Stromal cell of bone marrow (primary cell): ENCODE data around the gene DVL1.

Experiments
- DNase-seq: peaks from one replicate; pipeline ENCODE4 v3.0.0-alpha.2; 2012; ENCODE audit warnings: low read depth

The DVL1 gene

DNA sequence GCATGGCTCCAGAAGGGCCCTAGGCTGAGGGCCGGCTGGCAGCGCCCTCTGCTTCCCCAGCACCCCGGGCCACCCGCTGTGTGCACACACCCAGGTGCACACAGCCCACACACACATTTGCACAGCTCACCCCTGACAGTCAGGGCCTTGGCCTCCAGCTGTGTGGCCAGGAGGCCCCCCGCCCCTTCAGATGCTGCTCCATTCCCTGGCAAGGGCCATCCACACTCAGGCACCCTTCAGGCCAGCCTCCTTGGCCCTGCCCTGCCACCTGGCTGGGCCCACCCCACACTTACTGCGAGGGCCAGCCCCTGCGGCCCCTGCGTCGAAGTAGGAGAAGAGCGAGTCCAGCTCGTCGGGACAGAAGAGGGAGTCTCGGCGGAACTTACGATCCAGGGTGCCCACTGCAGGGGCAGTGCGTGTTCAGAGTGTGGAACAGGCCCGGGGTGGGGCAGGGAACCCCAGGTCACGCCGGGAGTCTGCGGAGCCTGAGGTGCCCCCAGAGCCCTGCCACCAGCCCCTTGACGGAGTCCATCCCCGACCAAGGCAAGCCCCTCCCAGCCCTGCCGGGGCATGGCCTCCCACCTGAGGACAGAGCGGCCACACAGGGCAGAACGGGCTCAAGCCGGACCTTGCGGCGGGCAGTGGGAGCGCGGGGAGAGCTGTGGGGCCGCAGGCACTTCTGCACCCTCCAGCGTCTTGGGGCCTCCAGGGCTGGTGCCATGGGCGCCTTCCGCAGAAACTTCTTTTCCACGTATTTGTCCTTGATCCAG is 53.9 kb downstream of the DVL1 start:
- DNase-seq, result no peak

DNA sequence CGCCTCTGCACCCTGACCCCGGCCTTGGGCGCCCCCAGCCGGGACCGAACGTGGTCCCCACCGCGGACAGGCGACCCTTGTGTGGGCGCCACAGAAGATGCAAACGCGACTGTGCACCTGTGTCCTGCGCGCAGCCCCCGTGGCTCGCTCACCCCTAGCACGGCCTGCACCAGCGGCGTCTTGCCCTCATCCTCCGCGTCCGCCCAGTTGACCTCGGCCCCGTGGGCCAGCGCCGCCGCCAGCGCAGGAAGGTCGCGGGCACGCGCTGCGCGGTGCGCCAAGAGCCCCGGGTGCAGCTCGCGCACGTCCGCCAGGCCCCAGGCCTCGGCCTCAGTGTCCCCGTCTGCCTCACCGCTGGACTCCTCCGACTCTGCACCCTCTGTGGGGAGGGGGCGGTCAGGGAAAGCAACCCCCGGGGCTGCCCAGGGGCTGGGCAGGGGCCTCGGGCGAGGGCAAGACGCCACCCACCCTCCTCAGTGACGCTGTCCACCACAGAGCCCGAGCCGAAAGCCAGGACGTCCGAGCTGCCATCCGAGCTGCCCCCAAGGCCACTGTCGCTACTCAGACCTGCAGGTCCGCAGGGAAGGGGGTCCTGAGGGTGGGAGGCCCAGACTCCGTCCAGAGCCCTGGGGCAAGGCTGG is 54.8 kb downstream of the DVL1 start:
- no peak for DNase-seq

DNA sequence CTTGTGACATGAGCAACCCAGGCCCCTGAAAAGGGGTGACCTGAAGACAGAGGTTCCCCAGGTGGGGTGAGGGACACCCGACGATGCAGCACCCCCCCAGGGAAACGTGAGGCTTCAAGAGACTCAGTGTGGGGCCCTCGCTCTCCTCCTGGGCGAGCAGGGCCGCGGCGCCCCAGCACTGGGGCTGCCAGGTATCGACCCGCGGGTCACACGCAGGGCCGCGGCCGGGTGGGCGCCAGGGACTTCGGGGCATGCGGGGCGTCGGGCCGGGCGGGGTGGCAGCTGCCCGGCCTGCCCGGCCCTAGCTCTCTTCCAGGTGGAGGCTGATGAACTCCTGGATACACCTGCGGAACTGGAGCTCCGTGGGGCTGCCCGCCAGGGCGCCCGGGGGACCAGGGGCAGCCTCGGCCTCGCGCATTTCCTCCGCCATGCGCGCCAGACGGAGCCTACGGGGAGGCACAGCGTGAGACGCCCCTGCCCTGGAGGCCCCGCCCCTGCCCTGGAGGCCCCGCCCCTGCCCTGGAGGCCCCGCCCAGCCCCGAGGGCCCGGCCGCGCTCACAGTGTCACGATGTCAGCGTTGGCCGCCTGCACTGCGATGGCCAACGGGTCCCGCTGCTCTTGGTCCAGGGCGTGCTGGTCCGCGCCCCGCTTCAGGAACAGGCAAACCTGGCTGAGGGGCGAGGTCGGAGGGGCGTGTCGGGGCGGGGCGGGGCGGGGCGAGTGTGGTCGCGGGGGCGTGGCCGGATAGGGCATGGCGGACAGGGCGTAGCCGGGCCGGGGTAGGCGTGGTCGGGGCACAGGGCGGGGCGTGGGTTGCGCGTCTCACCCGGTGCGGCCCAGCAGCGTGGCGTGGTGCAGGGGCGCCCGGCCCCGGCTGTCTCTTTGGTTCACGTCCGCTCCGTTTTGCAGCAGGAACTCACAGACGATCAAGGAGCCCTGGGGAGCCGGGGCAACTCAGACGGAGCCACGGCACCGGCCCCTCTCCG is 55.7 kb downstream of the DVL1 start:
- DNase-seq, result no peak

DNA sequence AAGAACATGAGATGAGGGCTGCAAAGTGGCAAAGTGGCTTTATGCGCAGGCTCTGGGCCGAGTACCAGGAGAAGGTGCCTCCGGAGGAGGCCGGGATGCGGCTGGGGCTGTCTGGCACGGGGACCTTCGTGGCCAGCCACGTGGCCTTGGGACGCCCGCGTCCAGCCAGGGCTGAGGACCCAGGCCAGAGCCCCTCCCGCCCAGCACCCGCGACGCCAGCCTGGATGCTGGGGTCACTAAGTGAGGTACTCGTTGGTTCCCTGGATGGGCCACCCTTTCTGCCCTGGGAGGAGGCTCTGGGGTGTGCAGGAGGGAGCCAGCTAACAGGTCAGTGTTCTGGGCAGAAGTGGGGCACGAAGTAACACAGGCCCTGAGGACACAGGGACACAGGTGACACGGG is 56.4 kb downstream of the DVL1 start:
- no peak for DNase-seq

DNA sequence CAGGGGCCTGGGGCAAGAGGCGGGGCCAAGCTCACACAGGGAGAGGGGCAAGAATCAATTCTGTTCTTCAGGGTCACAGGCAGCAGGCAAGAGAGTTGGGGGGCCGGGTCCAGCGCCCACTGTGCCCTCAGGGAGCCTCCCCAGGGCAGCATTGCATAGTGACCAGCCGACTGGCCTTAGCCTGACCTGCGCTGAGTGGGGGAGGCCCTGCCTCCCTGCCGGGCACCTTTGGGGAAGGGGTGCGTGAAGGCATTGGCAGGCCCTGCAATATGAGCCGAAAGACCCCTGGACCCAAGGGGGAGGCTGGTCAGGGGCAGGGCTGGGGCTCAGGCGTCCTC is 56.8 kb downstream of the DVL1 start:
- no peak for DNase-seq

DNA sequence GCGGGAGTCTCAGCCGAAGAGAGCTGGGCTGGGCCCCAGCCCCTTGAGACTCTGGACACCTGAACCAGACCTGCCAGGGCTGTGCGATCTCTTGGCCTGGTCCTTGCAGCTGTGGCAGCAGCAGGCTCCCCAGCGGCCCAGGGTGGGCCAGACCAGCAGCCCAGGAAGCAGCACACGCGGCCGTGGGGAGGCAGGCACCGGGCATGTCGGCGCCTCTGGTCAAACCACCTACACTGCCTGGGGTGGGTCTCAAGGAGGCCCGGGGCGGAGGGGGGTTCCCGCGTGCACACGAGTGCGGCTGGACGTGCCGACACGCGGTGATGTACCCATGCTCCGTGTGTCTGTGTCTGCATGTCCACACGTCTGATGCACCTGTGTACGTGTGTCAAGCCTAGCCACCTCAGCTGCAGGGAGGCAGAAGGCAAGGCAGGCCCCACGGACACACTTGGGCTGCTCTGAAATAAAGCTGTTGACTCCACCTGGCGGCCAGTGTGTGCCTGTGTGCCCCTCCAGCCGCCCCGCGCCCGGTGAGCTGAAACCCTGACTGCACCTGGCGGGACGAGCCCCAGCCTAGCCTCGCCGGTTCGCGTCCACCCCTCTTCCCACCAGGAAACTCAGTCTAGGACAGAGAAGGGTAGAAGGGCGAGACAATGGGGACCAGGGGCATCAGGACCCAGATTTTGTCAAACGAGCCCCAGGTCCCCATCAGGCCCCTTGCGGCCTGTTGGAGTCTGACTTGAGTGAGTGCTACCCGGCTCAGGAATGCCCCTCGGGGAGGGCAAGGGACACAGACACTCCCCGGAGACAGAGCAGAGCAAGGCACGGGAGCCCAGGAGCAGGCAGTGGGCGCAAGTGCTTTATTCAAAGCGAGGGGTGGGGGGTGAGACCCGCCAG is 57.4 kb downstream of the DVL1 start:
- no peak for DNase-seq

DNA sequence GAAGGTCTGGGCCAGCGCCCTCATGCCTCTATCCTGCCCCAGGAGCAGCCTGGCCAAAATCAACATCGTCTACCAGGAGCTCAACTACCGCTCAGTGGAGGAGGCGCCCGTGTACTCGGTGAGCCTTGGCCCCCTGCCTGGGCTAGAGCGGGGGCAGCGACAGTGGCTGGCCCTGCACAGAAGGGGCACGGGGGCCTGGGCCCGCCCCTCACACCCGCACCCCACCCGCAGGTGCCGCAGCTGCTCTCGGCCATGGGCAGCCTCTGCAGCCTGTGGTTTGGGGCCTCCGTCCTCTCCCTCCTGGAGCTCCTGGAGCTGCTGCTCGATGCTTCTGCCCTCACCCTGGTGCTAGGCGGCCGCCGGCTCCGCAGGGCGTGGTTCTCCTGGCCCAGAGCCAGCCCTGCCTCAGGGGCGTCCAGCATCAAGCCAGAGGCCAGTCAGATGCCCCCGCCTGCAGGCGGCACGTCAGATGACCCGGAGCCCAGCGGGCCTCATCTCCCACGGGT is 58.1 kb downstream of the DVL1 start:
- DNase-seq, result no peak

DNA sequence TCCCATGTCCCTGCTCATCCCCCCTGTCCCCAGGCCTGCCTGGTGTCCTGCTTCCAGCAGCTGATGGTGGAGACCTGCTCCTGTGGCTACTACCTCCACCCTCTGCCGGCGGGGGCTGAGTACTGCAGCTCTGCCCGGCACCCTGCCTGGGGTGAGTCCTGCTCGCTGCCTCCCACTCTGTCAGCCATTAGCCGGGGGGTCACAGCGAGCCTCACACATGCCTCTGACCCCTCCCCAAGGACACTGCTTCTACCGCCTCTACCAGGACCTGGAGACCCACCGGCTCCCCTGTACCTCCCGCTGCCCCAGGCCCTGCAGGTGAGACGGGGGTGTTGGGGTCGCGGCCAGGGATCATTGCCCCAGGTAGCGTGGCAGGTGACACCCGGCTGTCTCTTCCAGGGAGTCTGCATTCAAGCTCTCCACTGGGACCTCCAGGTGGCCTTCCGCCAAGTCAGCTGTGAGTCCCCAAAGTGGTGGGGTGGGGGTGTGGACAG is 58.9 kb downstream of the DVL1 start:
- DNase-seq, result no peak

DNA sequence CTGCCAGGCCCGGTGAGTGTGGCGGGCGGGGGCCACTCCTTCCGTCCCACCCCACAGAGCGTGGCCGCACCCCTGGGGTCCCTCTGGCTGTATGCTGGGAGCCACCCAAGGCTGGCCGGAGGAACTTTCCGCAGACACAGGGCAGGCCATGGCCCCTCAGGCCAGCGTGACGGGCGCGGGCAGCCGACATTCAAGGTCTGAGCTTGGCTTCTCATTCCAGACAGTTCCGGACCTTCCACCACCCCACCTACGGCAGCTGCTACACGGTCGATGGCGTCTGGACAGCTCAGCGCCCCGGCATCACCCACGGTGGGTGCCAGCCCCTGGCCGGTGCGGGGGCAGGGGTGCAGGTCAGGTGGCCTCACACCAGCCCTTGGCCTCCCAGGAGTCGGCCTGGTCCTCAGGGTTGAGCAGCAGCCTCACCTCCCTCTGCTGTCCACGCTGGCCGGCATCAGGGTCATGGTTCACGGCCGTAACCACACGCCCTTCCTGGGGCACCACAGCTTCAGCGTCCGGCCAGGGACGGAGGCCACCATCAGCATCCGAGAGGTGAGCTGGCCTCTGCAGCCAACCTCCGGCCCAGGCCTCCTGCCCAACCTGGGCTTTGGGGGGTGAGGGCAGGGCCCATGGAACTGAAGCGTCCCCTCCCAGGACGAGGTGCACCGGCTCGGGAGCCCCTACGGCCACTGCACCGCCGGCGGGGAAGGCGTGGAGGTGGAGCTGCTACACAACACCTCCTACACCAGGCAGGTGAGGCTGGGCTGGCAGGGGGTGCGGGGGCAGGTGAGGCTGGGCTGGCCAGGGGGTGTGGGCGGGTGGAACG is 61.7 kb downstream of the DVL1 start:
- no peak for DNase-seq

DNA sequence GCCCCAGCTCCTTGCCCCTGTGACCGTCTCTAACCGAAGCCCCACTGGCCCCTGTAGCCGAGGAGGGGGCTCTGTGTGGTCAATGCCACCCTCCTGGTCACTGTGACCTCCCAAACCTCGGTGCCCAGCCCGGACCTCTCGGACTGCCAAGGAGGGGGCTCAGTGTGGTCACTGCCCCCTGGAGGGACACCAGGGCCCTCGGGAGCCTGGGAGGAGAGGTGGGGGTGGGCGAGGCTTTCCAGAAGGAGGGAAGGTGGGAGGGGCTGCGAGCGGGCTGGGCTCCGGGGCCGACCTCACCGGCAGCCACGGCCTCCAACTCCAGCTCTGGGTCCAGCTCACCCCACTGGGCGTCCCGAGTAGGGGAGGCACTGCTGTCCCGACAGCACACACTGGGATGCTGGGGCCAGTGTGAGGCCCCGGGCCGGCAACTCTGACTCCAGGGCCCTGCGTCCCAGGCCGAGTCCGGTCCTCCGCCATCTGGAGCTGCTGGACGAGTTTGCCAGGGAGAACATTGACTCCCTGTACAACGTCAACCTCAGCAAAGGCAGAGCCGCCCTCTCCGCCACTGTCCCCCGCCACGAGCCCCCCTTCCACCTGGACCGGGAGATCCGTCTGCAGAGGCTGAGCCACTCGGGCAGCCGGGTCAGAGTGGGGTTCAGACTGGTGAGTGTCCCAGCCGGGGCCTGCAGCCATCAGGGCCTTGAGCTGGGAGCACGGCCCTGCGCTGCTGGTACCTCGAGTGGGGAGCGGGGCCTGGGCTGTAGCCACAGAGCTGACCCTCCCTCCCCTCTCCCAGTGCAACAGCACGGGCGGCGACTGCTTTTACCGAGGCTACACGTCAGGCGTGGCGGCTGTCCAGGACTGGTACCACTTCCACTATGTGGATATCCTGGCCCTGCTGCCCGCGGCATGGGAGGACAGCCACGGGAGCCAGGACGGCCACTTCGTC is 62.6 kb downstream of the DVL1 start:
- no peak for DNase-seq

DNA sequence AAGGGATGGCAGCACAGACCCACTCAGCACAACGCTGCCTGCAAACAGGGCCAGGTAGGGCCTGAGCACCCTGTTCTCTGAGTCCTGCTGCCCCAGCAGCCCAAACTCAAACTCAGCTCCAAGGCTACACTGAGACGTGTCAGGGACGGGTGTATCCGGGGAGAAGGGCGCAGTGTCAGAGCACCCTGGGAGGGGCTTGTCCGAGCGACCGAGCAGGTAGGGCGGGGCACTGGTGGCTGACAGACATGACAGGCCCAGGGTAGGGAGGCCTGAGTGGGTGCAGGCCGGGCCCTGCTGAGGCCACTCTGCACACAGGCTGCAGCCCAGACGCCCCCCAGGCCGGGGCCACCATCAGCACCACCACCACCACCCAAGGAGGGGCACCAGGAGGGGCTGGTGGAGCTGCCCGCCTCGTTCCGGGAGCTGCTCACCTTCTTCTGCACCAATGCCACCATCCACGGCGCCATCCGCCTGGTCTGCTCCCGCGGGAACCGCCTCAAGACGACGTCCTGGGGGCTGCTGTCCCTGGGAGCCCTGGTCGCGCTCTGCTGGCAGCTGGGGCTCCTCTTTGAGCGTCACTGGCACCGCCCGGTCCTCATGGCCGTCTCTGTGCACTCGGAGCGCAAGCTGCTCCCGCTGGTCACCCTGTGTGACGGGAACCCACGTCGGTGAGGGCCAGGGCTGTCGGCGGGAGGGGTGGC is 63.5 kb downstream of the DVL1 start:
- DNase-seq, result no peak
